ENCODE measurements around the gene OXGR1. TPM values are rescaled to one million over a fixed set of nuclear protein-coding genes. Genes with fewer than 3 reads are reported as not detected.

Gene OXGR1
- total and polyA plus RNA-seq, 8 donors: 0.18 to 2.3 (median 0.45) TPM; not detected in 2

DNA sequence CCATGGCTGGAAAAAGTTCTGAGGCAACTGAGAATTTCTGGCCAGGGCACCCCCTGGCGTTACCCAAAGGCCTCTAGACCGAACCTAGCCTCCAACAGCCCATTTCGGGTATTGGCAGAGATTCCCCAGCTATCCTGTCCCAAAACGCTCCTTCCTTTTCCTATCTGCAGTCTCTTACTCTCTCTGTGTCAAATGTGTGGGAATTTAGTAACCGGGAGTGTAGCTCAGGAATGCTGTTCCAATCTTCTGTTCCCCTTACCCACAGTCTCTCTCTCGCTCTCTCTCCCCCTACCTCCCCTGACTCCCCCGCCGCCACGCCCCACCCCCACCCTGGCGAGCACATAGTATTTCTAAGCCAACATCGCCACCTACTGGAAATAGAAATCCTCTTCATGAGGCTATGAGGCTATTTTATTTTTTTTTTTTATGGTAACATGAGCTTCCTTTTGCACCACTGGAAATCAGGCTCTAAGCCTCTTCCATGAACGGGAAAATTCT lies 27.0 kb downstream of the OXGR1 start:
- no peak for FAIRE-seq

GRCh38 chr13:96966415-96967102 lies 27.7 kb downstream of the OXGR1 start:
- H3K4me1 ChIP-seq: no peaks in the 10 kb centered on the region
- H3K27me3 ChIP-seq: no peaks in the 10 kb centered on the region
- TF ChIP-seq CTCF (IDR thresholded peaks at IDR 0.05): no peak
- no peaks in the 10 kb centered on the region for H3K36me3 ChIP-seq
- FAIRE-seq (no peak), ATAC-seq (no peak), DNase-seq (no peak)
- intact Hi-C loops (cut with DNase I): no loop called here
- H3K9me3 ChIP-seq: peaks cover 0 to 4% (median 0%) of the 10 kb centered on the region in 4 donors
- WGBS, 2 donors: 83 to 90% methylated on average over 12 of the region's 12 CpGs
- no peak overlapping the region for H3K27ac ChIP-seq
- H3K4me3 ChIP-seq: no peak overlapping the region

More for the DNA sequence above, 27.0 kb downstream of the OXGR1 start:
- no peaks in the 10 kb centered on the region for H3K4me1 ChIP-seq
- no peak for DNase-seq
- 68 to 79% methylated on average over 12 of the region's 12 CpGs for WGBS, 2 donors
- intact Hi-C loops (cut with DNase I): no loop called here
- no peaks in the 10 kb centered on the region for H3K36me3 ChIP-seq
- peaks cover 0 to 4% (median 0%) of the 10 kb centered on the region in 4 donors for H3K9me3 ChIP-seq
- ATAC-seq: no peak
- no peak overlapping the region for H3K4me3 ChIP-seq
- no peaks in the 10 kb centered on the region for H3K27me3 ChIP-seq
- no peak overlapping the region for H3K27ac ChIP-seq
- TF ChIP-seq CTCF (IDR thresholded peaks at IDR 0.05): no peak

- intact Hi-C loops (cut with DNase I): no loop called here
- DNase-seq: no peak
- Histone ChIP-seq H3K36me3 (no peaks in the 10 kb centered on the region), H3K27me3 (no peaks in the 10 kb centered on the region), H3K27ac (no peak overlapping the region), H3K4me3 (no peak overlapping the region), H3K9me3 (peaks cover 0 to 4% (median 0%) of the 10 kb centered on the region in 4 donors), H3K4me1 (no peaks in the 10 kb centered on the region)
- no peak for FAIRE-seq
- no peak for TF ChIP-seq CTCF (IDR thresholded peaks at IDR 0.05)
- no peak for ATAC-seq
- WGBS, 2 donors: 72 to 75% methylated on average over 2 of the region's 2 CpGs
These were observed 30.3 kb downstream of the OXGR1 start for GRCh38 chr13:96963786-96964475.

DNA sequence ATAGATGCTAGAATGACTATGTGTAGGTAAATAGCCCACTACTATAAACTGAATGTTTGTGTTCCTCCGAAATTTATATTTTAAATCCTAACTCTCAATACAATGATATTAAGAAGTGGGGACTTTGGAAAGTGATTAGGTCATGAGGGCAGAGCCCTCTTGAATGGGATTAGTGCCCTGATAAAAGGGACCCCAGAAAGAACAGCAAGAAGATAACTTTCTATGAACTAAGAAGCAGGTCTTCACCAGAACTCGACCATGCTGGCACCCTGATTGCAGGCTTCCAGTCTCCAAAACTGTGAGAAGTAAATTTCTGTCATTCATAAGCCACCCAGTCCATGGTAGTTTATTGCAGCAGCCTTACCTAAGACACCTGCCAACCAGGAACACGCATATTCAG lies 33.9 kb downstream of the OXGR1 start:
- intact Hi-C loops (cut with DNase I): no loop called here
- FAIRE-seq: no peak
- no peak overlapping the region for H3K4me3 ChIP-seq
- no peaks in the 10 kb centered on the region for H3K9me3 ChIP-seq
- no peak for TF ChIP-seq CTCF (IDR thresholded peaks at IDR 0.05)
- no peak overlapping the region for H3K27ac ChIP-seq
- H3K4me1 ChIP-seq: no peaks in the 10 kb centered on the region
- no peaks in the 10 kb centered on the region for H3K36me3 ChIP-seq
- DNase-seq: no peak
- H3K27me3 ChIP-seq: no peaks in the 10 kb centered on the region
- 81% methylated on average over 3 of the region's 3 CpGs for WGBS, 2 donors
- no peak for ATAC-seq
